Measurements from ENCODE around the gene CERS4. TPM values are rescaled to one million over a fixed set of nuclear protein-coding genes. Genes with fewer than 3 reads are reported as not detected.

The CERS4 gene
- total and polyA plus RNA-seq, 2 of the 8 experiments (the other 6 are each of a cell fraction or from before 2014, with no cell fraction given) = 88.2 to 179 TPM

DNA sequence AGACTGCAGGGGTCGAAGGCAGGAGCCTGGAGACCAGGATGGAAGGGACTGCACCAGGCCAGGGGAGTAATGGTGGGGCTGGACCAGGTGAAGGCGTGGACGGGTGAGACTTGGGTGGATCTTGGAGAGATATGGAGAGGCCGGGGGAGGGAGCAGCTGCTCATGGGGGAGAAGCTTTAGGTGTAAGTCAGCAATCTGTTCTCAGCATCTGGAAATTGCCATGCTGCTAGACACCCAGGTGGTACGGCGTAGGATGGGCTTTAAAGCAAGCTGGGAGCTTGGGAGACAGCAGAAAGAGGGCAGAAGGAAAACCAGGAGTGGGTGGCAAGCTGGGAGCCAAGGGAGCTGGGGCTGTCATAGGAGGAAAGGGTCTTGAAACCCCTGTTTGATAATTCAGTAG is 3.0 kb downstream of the CERS4 start:
- Histone ChIP-seq H3K23me2 (ENCODE audit: low read depth, low read length) (peaks cover 18% of the 10 kb centered on the region), H3K18ac (ENCODE audit: extremely low read depth, low read length) (no peak overlapping the region; the same call in 1 of the 2 replicates), H2BK120ac (replicated peaks; ENCODE audit: low read depth, low read length) (no peak overlapping the region), H2BK12ac (ENCODE audit: low read depth, low read length) (no peak overlapping the region), H3K4ac (replicated peaks; ENCODE audit: insufficient read length, low read depth, low read length) (no peak overlapping the region), H2BK15ac (ENCODE audit: low read length) (no peak overlapping the region), H3K9ac (replicated peaks in 1 of 4; ENCODE audit: extremely low read depth in 1 of 4, low read depth in 3 of 4, low read length in 3 of 4) (no peak overlapping the region; a peak in 2 of 7 replicates), H2BK5ac (ENCODE audit: low read depth, low read length) (no peak overlapping the region; the same call in 1 of the 2 replicates), H3K14ac (ENCODE audit: insufficient read length) (no peak overlapping the region), H3K27ac (ENCODE audit: low read depth, low read length) (no peak overlapping the region), H3K56ac (replicated peaks; ENCODE audit: insufficient read length, low read depth, low read length) (no peak overlapping the region), H3K27me3 (replicated peaks in 1 of 4; ENCODE audit: control insufficient read depth in 3 of 4, extremely low read depth in 1 of 4, insufficient read depth in 3 of 4, low read length in 3 of 4) (no peaks in the 10 kb centered on the region), H2BK20ac (ENCODE audit: low read length) (0 out of 2 replicates have a peak overlapping the region, but pooled peaks have one; percentile 18), H3K23ac (ENCODE audit: insufficient read length) (no peak overlapping the region), H3K4me3 (ENCODE audit: extremely low read depth in 1 of 4, insufficient read depth in 2 of 4, low read depth in 3 of 4, low read length in 4 of 4) (no peak overlapping the region), H3K4me1 (replicated peaks in 1 of 4; ENCODE audit: control insufficient read depth in 3 of 4, insufficient read depth in 4 of 4, low read length in 3 of 4) (peaks cover 0 to 17% (median 6%) of the 10 kb centered on the region in 4 experiments; a peak in 6 of 7 replicates), H4K91ac (replicated peaks; ENCODE audit: insufficient read length, low read length) (no peak overlapping the region), H3K79me1 (ENCODE audit: low read depth, low read length) (peaks cover 27% of the 10 kb centered on the region), H3K4me2 (ENCODE audit: insufficient read depth in 1 of 2, low read depth in 2 of 2, low read length in 2 of 2) (no peak overlapping the region; a peak in 1 of 4 replicates), H3K36me3 (ENCODE audit: control insufficient read depth in 2 of 4, insufficient read depth in 4 of 4, low read length in 3 of 4) (no peaks in the 10 kb centered on the region; a peak in 2 of 8 replicates), H2AFZ (ENCODE audit: low read length) (no peak overlapping the region), H4K8ac (ENCODE audit: extremely low read depth, insufficient read depth, low read length) (no peak overlapping the region), H3K79me2 (ENCODE audit: control insufficient read depth in 1 of 2, insufficient read depth in 2 of 2, low read length in 2 of 2) (peaks cover 8 to 73% of the 10 kb centered on the region in 2 experiments), H4K5ac (ENCODE audit: insufficient read length, low read depth, low read length) (no peak overlapping the region), H3K9me3 (ENCODE audit: insufficient read depth in 2 of 2, low read depth in 1 of 2, low read length in 1 of 2) (no peaks in the 10 kb centered on the region), H2AK5ac (ENCODE audit: low read depth, low read length) (peak overlapping the region; percentile 82; the same call in 1 of the 2 replicates), H4K20me1 (replicated peaks in 1 of 2; ENCODE audit: control insufficient read depth in 1 of 2, insufficient read depth in 2 of 2, low read length in 2 of 2) (peaks cover 9 to 29% of the 10 kb centered on the region in 2 experiments)
- DNase-seq (ENCODE audit: low read depth in 1 of 2, low spot score in 2 of 2) = no peak
- FAIRE-seq = no peak
- POLR2A ChIA-PET (ENCODE audit: partially characterized antibody) = interaction anchor here (1.1 to 4.2 kb wide), 6 partner anchors 10 to 254 kb away, joined by 3 to 28 read pairs (median 3); no protein-coding TSS in a partner anchor
- TF ChIP-seq FOSL1 (IDR thresholded peaks at IDR 0.05; ENCODE audit: insufficient read depth, low read depth, low read length) (no peak), EZH2 (IDR thresholded peaks at IDR 0.05; ENCODE audit: low read depth, low read length, severe bottlenecking) (no peak), RAD21 (IDR thresholded peaks at IDR 0.05 in 1 of 2, conservative IDR thresholded peaks at IDR 0.05 in 1 of 2; ENCODE audit: low read depth in 2 of 2, low read length in 2 of 2) (no peak)
- 85% methylated on average over 6 of the region's 6 CpGs; no CpG with 5 or more reads in 1 of the 2 experiments for WGBS, 2 experiments (ENCODE audit: extremely low coverage in 1 of 2, insufficient coverage in 1 of 2, insufficient read length in 1 of 2, insufficient replicate concordance in 2 of 2, low coverage in 1 of 2, low lambda C conversion rate in 2 of 2, missing lambda C conversion rate in 1 of 2)
- CTCF ChIA-PET (ENCODE audit: partially characterized antibody) = interaction anchor here (0.6 to 3.0 kb wide), 8 partner anchors 10 to 421 kb away, joined by 3 to 9 read pairs (median 3); partner anchors contain the start of gene TIMM44
